ENCODE measurements around the gene BNC2.

DNA sequence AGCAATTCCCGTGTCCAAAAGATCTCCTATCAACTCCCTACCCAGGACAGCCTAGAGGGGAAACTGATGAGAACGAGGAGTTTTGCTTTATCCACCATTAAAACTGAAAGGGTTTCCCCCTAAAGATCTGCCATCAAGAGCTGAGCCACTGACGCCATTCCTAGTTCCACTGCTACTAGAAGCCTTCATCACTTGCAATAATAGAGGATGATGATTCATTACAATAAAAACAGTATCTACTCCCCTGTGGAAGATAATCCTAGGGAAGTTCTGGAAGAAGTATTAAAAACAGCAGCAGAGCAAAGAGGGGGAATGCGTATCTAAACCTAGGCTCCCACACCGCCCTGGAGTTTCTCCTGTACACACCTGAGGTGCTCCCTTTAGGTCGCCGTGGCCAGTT is 394.5 kb downstream of the BNC2 start:
- TF ChIP-seq CTCF (conservative IDR thresholded peaks at IDR 0.05 in 1 of 2, IDR thresholded peaks at IDR 0.05 in 1 of 2; ENCODE audit: low read depth in 1 of 2, low read length in 2 of 2) = no peak
- no peak for TF ChIP-seq EZH2 (IDR thresholded peaks at IDR 0.05; ENCODE audit: low read length, missing control alignments)

Measured in fibroblast of lung (primary cell).